ENCODE results near the gene SSH2.

GRCh38 chr17:29625037-29625750 is 304.8 kb downstream of the SSH2 start:
- peak; percentile 36; the same call in 1 of the 2 replicates for TF ChIP-seq CTCF (tag by site-specific recombination; IDR thresholded peaks at IDR 0.05)
- no peak for TF ChIP-seq PRDM4 (tag by site-specific recombination; IDR thresholded peaks at IDR 0.05)
- TF ChIP-seq PRDM10 (tag by site-specific recombination; IDR thresholded peaks at IDR 0.05): no peak
- TF ChIP-seq ZFP69B (tag by site-specific recombination; IDR thresholded peaks at IDR 0.05): no peak
- no peak for TF ChIP-seq ZNF561 (tag by site-specific recombination; IDR thresholded peaks at IDR 0.05; ENCODE audit: borderline replicate concordance)
- no peak for TF ChIP-seq ZNF174 (tag by site-specific recombination; IDR thresholded peaks at IDR 0.05)
- no peak for TF ChIP-seq ZNF585B (tag by site-specific recombination; IDR thresholded peaks at IDR 0.05)
- no peak for TF ChIP-seq ZNF426 (tag by site-specific recombination; IDR thresholded peaks at IDR 0.05)
- TF ChIP-seq ZNF433 (tag by site-specific recombination; IDR thresholded peaks at IDR 0.05; ENCODE audit: low read depth): no peak
- no peak for TF ChIP-seq ZNF423 (tag by site-specific recombination; IDR thresholded peaks at IDR 0.05)
- TF ChIP-seq SETDB1 (IDR thresholded peaks at IDR 0.05; ENCODE audit: insufficient read length, low read length): no peak
- TF ChIP-seq GLI4 (tag by site-specific recombination; IDR thresholded peaks at IDR 0.05): no peak

Data from HEK293 (cell line).